ENCODE data around the gene ENPEP. TPM values are rescaled to one million over a fixed set of nuclear protein-coding genes. Genes with fewer than 3 reads are reported as not detected.
A peak's percentile ranks its signal among the peaks of the same experiment; 100 is the strongest.

Gene ENPEP
- total RNA-seq, 1 experiment from 2014 or later: 13.2 TPM

GRCh38 chr4:110544594-110544993, 68.6 kb downstream of the ENPEP start:
- no peaks in the 10 kb centered on the region for H3K36me3 ChIP-seq (ENCODE audit: insufficient read depth, low read length, poor library complexity, severe bottlenecking)
- no peak for DNase-seq (ENCODE audit: low spot score)
- TF ChIP-seq, protein P1, sequence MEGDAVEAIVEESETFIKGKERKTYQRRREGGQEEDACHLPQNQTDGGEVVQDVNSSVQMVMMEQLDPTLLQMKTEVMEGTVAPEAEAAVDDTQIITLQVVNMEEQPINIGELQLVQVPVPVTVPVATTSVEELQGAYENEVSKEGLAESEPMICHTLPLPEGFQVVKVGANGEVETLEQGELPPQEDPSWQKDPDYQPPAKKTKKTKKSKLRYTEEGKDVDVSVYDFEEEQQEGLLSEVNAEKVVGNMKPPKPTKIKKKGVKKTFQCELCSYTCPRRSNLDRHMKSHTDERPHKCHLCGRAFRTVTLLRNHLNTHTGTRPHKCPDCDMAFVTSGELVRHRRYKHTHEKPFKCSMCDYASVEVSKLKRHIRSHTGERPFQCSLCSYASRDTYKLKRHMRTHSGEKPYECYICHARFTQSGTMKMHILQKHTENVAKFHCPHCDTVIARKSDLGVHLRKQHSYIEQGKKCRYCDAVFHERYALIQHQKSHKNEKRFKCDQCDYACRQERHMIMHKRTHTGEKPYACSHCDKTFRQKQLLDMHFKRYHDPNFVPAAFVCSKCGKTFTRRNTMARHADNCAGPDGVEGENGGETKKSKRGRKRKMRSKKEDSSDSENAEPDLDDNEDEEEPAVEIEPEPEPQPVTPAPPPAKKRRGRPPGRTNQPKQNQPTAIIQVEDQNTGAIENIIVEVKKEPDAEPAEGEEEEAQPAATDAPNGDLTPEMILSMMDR (conservative IDR thresholded peaks at IDR 0.05; ENCODE audit: low read depth, low read length): no peak
- TF ChIP-seq EZH2 (IDR thresholded peaks at IDR 0.05; ENCODE audit: borderline replicate concordance, low read depth, low read length, poor library complexity, severe bottlenecking): no peak
- no peaks in the 10 kb centered on the region for H3K9me3 ChIP-seq (ENCODE audit: low read depth, low read length, poor library complexity, severe bottlenecking)
- ChIA-PET CTCF (no interaction called here), POLR2A (ENCODE audit: low non-redundant PET) (no interaction called here)
- no peak overlapping the region for H3K4me3 ChIP-seq (ENCODE audit: low read depth, low read length, poor library complexity, severe bottlenecking)
- no peaks in the 10 kb centered on the region for H3K27me3 ChIP-seq (replicated peaks; ENCODE audit: insufficient read depth, low read depth, low read length, poor library complexity)
- BruUV-seq (replicated peaks): no TSS peak
- no peak overlapping the region for H3K27ac ChIP-seq (ENCODE audit: low read depth, low read length, poor library complexity, severe bottlenecking)
- intact Hi-C loops (cut with micrococcal nuclease; ENCODE audit: unreplicated experiment): no loop called here
- H3K4me1 ChIP-seq (ENCODE audit: insufficient read depth, low read length, poor library complexity, severe bottlenecking): no peaks in the 10 kb centered on the region

DNA sequence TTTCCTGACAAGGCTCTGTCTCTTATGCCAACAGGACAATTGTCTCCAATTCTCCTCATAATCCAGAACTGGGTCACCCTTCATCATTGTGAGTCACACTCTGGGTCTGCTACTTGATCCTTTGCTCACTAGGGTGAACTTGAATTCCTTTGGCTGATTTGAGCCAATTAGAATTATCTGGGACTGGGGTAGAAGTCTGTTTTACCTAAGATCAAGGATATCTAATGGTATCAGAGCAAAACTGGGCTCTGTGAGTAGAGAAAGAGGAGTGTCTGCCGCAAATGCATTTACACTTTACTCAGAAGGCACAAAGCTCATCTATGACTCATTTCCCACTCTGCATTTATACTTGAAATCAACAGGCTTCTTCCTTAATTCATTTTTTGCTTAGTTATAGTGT, 74.3 kb downstream of the ENPEP start:
- no peak overlapping the region for H3K27ac ChIP-seq (ENCODE audit: low read depth, low read length, poor library complexity, severe bottlenecking)
- intact Hi-C loops (cut with micrococcal nuclease; ENCODE audit: unreplicated experiment): no loop called here
- H3K27me3 ChIP-seq (replicated peaks; ENCODE audit: insufficient read depth, low read depth, low read length, poor library complexity): no peaks in the 10 kb centered on the region
- TF ChIP-seq EZH2 (IDR thresholded peaks at IDR 0.05; ENCODE audit: borderline replicate concordance, low read depth, low read length, poor library complexity, severe bottlenecking): no peak
- TF ChIP-seq, protein P1 (conservative IDR thresholded peaks at IDR 0.05; ENCODE audit: low read depth, low read length): no peak
- H3K36me3 ChIP-seq (ENCODE audit: insufficient read depth, low read length, poor library complexity, severe bottlenecking): no peaks in the 10 kb centered on the region
- no peaks in the 10 kb centered on the region for H3K4me1 ChIP-seq (ENCODE audit: insufficient read depth, low read length, poor library complexity, severe bottlenecking)
- ChIA-PET CTCF (no interaction called here), POLR2A (ENCODE audit: low non-redundant PET) (interaction anchor here (0.7 kb wide), 1 partner anchor 70 kb away, joined by 9 read pairs; no protein-coding TSS in a partner anchor)
- DNase-seq (ENCODE audit: low spot score): peak; percentile 5
- no peaks in the 10 kb centered on the region for H3K9me3 ChIP-seq (ENCODE audit: low read depth, low read length, poor library complexity, severe bottlenecking)
- no peak overlapping the region for H3K4me3 ChIP-seq (ENCODE audit: low read depth, low read length, poor library complexity, severe bottlenecking)
- BruUV-seq (replicated peaks): no TSS peak

GRCh38 chr4:110553197-110553596, 77.2 kb downstream of the ENPEP start:
- Histone ChIP-seq H3K9me3 (ENCODE audit: low read depth, low read length, poor library complexity, severe bottlenecking) (no peaks in the 10 kb centered on the region), H3K36me3 (ENCODE audit: insufficient read depth, low read length, poor library complexity, severe bottlenecking) (no peaks in the 10 kb centered on the region), H3K4me1 (ENCODE audit: insufficient read depth, low read length, poor library complexity, severe bottlenecking) (no peaks in the 10 kb centered on the region), H3K4me3 (ENCODE audit: low read depth, low read length, poor library complexity, severe bottlenecking) (no peak overlapping the region), H3K27ac (ENCODE audit: low read depth, low read length, poor library complexity, severe bottlenecking) (no peak overlapping the region), H3K27me3 (replicated peaks; ENCODE audit: insufficient read depth, low read depth, low read length, poor library complexity) (no peaks in the 10 kb centered on the region)
- DNase-seq (ENCODE audit: low spot score): no peak
- no TSS peak for BruUV-seq (replicated peaks)
- TF ChIP-seq, protein P1 (conservative IDR thresholded peaks at IDR 0.05; ENCODE audit: low read depth, low read length): no peak
- no peak for TF ChIP-seq EZH2 (IDR thresholded peaks at IDR 0.05; ENCODE audit: borderline replicate concordance, low read depth, low read length, poor library complexity, severe bottlenecking)
- ChIA-PET POLR2A (ENCODE audit: low non-redundant PET) (no interaction called here), CTCF (no interaction called here)
- intact Hi-C loops (cut with micrococcal nuclease; ENCODE audit: unreplicated experiment): no loop called here
